CD4-positive, alpha-beta T cell treated with Interleukin-15 for 4 hours (primary cell): ENCODE measurements around the gene RBBP8NL.

ENCODE experiments used
- DNase-seq: peaks from one replicate; pipeline ENCODE4 v3.0.0-alpha.2; 2020; ENCODE audit warnings: low spot score

The RBBP8NL gene

DNA sequence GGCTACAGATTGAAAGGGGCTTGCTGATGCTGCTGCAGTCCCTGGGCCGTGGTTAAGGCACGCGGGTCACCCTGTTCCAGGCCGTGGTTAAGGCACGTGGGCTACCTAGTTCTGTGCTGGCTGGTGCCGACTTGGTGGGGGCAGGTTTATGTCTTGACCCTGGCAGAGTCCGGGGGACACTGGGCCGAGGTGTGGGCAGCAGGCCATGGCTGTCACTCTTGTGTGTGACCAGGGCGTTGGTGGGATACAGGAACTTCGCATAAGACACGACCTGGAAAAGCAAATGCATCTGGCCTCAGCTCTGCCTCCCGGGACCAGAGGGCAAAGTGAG is 34.0 kb downstream of the RBBP8NL start:
- no peak for DNase-seq

GRCh38 chr20:62392621-62393334 is 34.6 kb downstream of the RBBP8NL start:
- DNase-seq = no peak

GRCh38 chr20:62392077-62392418 is 35.3 kb downstream of the RBBP8NL start:
- no peak for DNase-seq

DNA sequence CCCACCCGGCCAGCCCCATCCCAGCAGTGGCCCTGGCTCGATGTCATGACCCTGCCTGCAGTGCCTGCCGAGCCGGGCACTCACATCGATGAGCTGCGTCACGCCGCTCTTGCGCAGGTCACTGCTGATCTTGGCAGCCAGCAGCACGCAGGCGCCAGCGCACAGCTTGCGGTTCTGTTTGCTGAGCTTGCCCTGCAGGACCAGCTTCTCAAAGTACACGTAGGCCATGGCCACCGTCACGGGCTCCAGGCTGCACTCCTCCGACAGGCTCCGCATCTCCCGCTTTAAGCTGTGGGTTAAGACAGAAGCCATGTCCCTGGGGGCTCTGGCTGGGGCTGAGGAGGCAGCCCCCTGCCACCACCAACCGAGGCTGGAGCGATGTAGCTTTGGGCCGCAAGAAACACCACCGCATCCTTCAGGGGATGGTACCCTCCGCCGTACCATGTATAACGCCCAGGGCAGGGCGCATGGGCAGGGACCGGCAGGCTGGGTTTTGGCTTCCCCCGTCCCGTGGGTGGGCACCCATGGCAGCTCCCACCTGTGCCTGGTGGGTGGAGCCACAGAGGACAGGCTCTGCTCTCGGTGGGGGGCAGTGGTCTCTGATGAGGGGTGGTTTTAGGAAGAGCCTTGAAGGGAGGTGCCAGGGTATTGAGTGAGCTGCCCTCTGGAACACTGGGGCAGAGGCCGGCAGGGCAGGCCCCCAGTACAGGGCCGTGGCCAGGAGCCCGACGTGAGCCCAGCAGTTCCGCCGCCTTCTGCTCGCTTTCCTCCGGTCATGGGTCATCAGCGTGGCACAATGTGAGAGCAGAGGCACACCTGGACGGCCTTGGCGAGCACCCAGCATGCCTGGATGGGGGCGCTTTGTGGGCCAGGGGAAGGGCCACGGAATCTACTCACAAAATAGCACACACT is 35.9 kb downstream of the RBBP8NL start:
- DNase-seq = no peak

- no peak for DNase-seq
Observed at GRCh38 chr20:62390317-62391164, 36.8 kb downstream of the RBBP8NL start.

GRCh38 chr20:62389601-62390087 is 37.7 kb downstream of the RBBP8NL start:
- no peak for DNase-seq

- DNase-seq = no peak
Observed at GRCh38 chr20:62388839-62389600, 38.3 kb downstream of the RBBP8NL start.

- DNase-seq = no peak
Observed at GRCh38 chr20:62387933-62388635, 39.3 kb downstream of the RBBP8NL start.

DNA sequence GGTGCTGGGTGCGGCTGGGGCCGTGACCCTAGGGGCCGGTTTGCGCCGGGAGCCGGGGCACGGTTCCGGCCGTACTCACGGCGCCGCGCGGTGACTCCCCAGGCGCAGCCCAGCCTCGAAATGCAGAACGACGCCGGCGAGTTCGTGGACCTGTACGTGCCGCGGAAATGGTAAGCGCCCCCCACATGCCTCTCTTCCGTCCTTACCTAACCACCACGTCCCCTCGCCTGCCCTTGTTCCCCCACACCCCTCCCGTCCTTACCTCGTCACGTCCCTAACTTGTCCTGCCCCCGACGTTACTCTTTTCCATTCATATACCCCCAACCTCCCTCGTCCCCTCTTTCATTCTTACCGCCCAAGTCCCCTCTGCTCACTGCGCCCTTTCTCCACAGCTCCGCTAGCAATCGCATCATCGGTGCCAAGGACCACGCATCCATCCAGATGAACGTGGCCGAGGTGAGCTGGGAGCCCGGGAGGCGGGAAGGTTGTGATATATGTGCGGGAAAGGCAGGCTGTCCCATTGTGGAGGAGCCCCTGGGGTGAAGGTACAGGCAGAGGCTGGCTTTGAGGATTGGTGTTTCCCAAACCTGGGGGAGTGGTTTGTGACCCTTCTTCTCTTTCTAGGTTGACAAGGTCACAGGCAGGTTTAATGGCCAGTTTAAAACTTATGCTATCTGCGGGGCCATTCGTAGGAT is 40.0 kb downstream of the RBBP8NL start:
- peak; percentile 12 for DNase-seq

- DNase-seq = peak; percentile 92
Observed at GRCh38 chr20:62386383-62387218, 40.7 kb downstream of the RBBP8NL start, which contains the start of gene RPS21. Gene RPS21 (plus strand): TSS chr20:62387103. CDS start chr20:62387339, 236 bp downstream.

DNA sequence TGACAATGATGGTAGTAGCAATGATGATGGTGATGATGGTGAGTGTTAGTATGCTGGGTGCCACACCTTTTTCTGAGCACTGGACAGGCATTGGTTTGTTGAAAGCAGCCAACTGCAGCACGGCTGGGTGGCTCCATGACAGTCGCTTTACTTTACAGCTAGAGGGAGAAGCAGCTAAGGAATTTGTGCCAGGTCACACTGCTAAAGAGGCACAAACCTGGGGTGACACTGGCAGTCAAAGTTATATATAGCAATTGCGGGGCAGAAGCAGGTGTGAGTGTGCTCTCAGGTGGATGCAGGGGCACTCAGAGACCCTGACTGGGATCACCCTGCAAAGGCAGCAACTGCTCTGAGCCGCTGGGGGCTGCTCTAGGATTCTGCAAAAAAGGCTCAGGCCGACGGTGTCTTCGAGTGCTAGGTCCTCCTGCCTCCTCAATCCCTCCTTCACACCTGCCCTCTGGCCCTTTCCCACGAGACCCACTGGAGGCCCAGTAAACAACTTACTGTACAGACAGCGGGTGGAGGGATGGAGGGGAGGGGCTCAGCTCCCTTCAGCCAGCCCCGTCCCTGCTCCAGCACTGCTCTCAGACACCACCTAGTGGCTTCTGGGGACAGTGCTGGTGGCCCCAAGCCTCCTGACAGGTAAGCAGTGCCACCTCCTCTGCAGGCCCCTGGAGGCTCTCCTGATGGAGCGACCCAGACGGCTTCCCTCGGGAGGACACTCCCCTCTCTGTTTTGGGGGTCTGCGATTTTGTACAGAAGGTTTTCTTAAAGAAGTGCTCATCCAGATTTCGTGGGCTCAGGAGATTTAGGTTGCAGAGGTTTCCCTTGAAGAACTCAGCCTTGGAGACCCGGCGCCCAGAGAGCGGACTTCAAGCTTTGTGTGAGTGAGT is 44.8 kb downstream of the RBBP8NL start:
- DNase-seq = peak; percentile 78

GRCh38 chr20:62381842-62382241 is 45.5 kb downstream of the RBBP8NL start:
- no peak for DNase-seq

DNA sequence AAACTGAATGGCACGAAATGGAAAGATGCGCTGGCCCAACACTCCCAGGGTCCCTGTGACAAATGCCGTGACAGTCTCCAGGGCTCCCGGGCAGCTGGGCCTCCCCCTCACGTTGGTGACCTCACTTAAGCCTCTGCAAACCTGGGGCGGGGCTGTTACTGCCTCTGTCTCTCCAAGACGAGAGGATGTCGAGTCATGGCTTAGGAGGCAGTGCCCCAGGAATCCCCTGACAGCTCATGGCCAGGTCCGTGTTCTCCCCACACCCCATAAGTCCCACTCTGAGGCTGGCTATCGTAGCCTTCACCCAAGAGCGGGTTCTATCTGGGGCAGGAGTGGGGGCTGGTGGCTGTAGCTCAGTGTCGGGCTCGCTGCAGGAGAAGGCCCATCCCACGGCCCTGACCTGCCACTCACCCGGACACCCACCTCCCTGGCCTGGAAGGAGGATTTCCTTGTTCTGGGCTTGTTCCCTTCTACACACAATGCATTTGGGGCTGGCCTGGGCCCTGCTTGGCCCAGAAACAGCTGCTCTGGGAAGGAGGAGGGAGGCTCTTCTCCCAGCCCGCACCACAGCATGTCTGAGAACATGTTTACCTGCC is 46.0 kb downstream of the RBBP8NL start:
- no peak for DNase-seq

DNA sequence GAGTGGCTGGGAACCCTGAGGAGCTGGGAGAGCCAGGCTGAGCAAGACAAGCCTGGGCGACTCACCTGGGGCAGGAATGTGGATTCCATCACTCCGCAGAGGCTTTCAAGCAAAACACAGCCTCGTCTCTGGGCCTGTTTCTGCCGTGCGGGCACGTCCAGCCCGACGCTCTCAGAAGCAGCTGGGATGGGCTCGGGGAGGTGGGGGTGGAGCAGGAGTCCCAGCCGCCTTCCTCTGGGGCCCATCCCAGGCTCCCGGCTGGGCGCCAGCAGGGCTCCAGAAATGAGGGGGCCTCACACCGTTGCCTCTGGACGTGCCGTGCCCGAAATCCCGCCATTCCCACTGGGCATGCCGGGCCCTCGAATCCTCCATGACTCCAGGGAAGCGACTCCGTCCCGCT is 49.1 kb downstream of the RBBP8NL start:
- no peak for DNase-seq

DNA sequence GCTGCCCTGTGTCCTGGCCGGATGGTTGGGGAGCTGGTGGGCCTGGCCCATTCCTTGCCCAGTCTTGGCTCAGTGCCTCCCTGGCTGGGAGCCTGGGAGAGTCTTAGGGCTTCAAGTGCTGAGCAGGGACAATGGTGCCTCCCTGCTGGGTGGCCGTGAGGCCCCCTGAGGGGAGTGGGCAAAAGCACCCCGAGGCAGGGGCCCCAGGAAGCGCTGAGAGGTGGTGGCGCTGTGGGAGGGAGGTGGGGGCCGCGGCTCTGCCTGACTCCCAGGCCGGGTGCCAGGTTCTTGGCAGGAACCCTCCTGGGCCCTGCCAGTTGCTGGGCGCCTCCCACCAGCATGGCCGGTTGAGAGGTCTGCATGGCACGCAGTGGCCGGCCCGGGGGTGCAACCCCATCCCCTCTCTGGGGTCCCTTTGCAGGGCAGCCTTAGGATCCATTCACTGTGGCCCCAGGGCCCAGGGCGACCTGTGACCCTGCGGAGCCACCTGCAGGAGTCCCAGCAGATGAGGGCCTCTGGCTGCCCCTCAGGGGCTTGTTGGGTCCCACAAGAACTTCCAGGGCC is 49.6 kb downstream of the RBBP8NL start:
- no peak for DNase-seq

GRCh38 chr20:62377064-62377461 is 50.3 kb downstream of the RBBP8NL start:
- DNase-seq = no peak
